ENCODE measurements around the gene BTBD10.

DNA sequence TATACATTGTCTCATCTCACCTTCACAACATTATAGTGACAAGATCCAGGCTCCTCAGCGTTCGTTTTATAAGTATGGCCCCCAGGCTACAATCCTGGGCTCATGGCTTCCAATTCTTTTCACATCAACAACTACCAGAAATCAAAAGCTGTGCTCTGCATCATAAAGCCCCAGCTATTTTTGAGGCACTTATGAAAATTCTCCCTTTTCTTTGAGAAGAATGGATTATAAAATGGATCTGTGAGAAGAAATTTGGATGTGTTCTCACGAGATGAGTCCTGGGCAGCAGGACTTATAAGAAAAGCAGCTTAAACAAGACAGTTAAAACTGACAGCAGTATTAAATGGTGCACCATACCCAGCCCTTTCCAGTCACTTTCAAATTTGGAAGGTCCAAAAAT, 80.3 kb downstream of the BTBD10 start:
- TF ChIP-seq, protein P1, sequence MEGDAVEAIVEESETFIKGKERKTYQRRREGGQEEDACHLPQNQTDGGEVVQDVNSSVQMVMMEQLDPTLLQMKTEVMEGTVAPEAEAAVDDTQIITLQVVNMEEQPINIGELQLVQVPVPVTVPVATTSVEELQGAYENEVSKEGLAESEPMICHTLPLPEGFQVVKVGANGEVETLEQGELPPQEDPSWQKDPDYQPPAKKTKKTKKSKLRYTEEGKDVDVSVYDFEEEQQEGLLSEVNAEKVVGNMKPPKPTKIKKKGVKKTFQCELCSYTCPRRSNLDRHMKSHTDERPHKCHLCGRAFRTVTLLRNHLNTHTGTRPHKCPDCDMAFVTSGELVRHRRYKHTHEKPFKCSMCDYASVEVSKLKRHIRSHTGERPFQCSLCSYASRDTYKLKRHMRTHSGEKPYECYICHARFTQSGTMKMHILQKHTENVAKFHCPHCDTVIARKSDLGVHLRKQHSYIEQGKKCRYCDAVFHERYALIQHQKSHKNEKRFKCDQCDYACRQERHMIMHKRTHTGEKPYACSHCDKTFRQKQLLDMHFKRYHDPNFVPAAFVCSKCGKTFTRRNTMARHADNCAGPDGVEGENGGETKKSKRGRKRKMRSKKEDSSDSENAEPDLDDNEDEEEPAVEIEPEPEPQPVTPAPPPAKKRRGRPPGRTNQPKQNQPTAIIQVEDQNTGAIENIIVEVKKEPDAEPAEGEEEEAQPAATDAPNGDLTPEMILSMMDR (IDR thresholded peaks at IDR 0.05; ENCODE audit: poor library complexity), result no peak
- no peak for TF ChIP-seq EZH2phosphoT487 (IDR thresholded peaks at IDR 0.05; ENCODE audit: low read depth, severe bottlenecking, unreplicated experiment)
- no peak for TF ChIP-seq EZH2 (IDR thresholded peaks at IDR 0.05; ENCODE audit: borderline replicate concordance)
